ENCODE results near the gene GOLGA6B.
"Not testable (repeated sequence)": the region's sequence is repeated elsewhere in the genome, so short reads cannot be mapped to it uniquely, and the experiment has no call there.

The GOLGA6B gene

GRCh38 chr15:72636519-72637282 lies 17.8 kb upstream of the GOLGA6B start:
- not testable (repeated sequence) for DNase-seq (ENCODE audit: insufficient read length, low spot score)

DNA sequence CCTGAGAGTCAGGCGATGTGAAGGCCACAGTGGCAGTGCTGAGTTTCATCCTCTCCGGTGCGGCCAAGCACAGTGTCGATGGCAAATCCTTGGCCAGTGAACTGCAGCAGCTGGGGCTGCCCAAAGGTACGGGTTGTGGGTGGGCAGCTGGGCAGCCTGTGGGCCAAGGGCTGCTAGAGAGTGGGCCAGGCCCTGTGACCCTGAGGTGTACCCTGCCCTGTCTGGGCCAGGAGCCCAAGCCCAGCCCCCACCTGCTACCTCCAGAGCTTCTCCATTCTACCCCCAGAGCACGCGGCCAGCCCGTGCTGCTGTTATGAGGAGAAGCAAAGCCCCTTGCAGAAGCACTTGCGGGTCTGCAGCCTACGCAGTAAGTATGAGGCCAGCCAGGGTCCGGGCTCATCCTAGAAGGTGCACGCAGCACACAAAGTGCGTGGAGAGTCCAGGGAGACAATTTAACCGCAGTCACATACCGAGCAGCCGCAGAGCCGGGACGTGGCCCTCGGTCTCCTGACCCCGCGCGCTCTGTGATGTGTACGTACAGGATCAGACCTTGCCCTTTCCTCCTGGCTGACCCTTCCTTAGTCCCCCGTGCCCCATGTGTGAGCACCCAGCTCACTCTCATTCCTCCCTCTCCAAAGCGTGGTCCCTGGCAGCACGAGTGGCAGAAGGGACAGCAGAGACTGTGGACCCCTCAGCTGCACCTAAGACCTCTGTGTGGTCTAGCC lies 14.6 kb upstream of the GOLGA6B start:
- not testable (repeated sequence) for DNase-seq (ENCODE audit: insufficient read length, low spot score); FAIRE-seq

More at GRCh38 chr15:72636519-72637282, 17.8 kb upstream of the GOLGA6B start:
- not testable (repeated sequence) for FAIRE-seq

- not testable (repeated sequence) for FAIRE-seq; DNase-seq (ENCODE audit: insufficient read length, low spot score)
Measured at GRCh38 chr15:72642271-72642670, 12.2 kb upstream of the GOLGA6B start.

- not testable (repeated sequence) for FAIRE-seq; DNase-seq (ENCODE audit: insufficient read length, low spot score)
Measured at GRCh38 chr15:72648631-72649253, 5.8 kb upstream of the GOLGA6B start.

DNA sequence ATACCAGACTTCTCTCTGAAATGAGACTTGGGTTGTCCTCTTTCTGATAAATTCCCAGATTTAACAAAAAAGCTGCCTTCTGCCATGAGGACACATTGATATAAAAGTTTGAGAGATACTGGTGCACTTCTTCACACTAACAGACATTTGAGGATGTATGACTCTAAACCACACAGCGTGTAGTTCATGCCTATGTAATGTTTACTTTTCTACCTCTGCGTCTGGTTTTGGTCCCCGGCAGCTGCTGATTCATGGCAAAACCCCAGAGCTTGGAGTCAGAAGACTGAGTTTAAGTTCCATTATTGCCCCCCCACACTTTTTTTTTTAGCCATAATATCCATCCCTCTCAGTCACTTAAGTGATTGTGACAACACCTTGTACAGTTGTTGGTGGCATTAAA lies 1.5 kb downstream of the GOLGA6B start:
- FAIRE-seq: not testable (repeated sequence)

GRCh38 chr15:72661081-72661480 lies 6.6 kb downstream of the GOLGA6B start:
- not testable (repeated sequence) for FAIRE-seq; DNase-seq (ENCODE audit: insufficient read length, low spot score)

More for the DNA sequence above, 1.5 kb downstream of the GOLGA6B start:
- not testable (repeated sequence) for DNase-seq (ENCODE audit: insufficient read length, low spot score)

- DNase-seq (ENCODE audit: insufficient read length, low spot score); FAIRE-seq: not testable (repeated sequence)
Measured at GRCh38 chr15:72663931-72664330, 9.4 kb downstream of the GOLGA6B start.

DNA sequence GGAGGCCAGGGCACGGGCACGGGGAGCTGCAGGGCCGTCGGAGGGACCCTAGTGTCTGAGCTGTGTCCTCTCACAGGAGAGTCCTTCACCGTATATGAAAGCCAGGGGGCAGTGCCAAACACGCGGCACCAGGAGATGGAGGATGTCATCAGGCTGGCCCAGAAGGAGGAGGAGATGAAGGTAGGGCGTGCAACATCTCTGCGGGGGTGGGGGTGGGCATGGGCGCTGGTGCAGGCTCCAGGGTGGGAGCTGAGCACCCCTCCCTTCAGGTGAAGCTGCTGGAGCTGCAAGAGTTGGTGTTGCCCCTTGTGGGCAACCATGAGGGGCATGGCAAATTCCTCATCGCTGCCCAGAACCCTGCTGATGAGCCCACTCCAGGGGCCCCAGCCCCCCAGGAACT lies 11.2 kb downstream of the GOLGA6B start:
- DNase-seq (ENCODE audit: insufficient read length, low spot score); FAIRE-seq: not testable (repeated sequence)

- not testable (repeated sequence) for FAIRE-seq; DNase-seq (ENCODE audit: insufficient read length, low spot score)
Measured at GRCh38 chr15:72669803-72670202, 15.3 kb downstream of the GOLGA6B start.

- DNase-seq (ENCODE audit: insufficient read length, low spot score); FAIRE-seq: not testable (repeated sequence)
- TF ChIP-seq, protein P1, sequence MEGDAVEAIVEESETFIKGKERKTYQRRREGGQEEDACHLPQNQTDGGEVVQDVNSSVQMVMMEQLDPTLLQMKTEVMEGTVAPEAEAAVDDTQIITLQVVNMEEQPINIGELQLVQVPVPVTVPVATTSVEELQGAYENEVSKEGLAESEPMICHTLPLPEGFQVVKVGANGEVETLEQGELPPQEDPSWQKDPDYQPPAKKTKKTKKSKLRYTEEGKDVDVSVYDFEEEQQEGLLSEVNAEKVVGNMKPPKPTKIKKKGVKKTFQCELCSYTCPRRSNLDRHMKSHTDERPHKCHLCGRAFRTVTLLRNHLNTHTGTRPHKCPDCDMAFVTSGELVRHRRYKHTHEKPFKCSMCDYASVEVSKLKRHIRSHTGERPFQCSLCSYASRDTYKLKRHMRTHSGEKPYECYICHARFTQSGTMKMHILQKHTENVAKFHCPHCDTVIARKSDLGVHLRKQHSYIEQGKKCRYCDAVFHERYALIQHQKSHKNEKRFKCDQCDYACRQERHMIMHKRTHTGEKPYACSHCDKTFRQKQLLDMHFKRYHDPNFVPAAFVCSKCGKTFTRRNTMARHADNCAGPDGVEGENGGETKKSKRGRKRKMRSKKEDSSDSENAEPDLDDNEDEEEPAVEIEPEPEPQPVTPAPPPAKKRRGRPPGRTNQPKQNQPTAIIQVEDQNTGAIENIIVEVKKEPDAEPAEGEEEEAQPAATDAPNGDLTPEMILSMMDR (IDR thresholded peaks at IDR 0.05; ENCODE audit: insufficient read depth, missing control alignments): peak; percentile 50
Measured at GRCh38 chr15:72670656-72671352, 16.3 kb downstream of the GOLGA6B start.

DNA sequence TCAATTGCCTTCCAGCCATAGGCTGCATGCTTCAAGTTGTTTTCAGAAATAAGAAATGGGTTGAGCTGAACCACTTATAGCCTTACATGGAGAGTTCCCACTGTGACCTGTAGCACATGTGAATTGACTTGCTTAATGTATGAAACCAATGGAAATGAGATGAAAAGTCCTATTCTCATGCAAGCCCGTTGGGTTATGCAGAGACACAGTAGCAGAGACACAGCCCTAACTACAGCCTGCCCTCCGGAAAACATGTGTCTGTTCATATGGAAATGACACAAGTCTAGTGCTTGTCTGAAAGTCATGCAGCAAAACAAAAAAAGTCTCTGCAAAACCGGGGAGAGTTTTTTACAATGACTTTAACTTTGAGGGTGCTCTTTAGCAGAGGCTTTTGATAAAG lies 17.0 kb downstream of the GOLGA6B start:
- no peak for FAIRE-seq
- TF ChIP-seq, protein P1 (IDR thresholded peaks at IDR 0.05; ENCODE audit: insufficient read depth, missing control alignments): no peak
- no peak for DNase-seq (ENCODE audit: insufficient read length, low spot score)

GRCh38 chr15:72676838-72677237 lies 22.3 kb downstream of the GOLGA6B start:
- TF ChIP-seq, protein P1 (IDR thresholded peaks at IDR 0.05; ENCODE audit: insufficient read depth, missing control alignments): no peak
- DNase-seq (ENCODE audit: insufficient read length, low spot score) (no peak), FAIRE-seq (no peak)

Measured in D721Med (cell line).